ENCODE data around the gene SESTD1. TPM values are rescaled to one million over a fixed set of nuclear protein-coding genes. Genes with fewer than 3 reads are reported as not detected.

The SESTD1 gene
- total RNA-seq, 1 experiment from 2014 or later: 26.6 TPM

DNA sequence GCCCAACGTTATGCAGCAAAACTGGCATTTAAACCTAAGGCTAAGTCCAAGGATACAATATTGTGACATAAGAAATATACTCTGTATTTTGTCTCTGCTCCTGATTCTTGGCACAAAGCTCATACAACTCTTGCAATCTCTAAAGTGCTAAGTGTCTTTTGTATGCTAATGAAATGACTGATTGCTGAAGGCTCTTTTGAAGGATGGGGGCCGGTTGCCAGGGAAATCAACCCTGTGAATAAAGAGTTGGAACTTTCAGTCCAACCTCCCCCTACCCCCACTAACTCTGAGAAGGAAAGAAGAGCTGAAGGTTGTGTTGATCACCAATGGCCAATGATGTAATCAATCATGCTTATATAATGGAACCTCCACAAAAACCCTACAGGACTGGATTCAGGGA lies 40.3 kb downstream of the SESTD1 start:
- ATAC-seq (no peak), DNase-seq (ENCODE audit: low read depth, low spot score) (no peak)
- TF ChIP-seq EZH2 (IDR thresholded peaks at IDR 0.05): no peak
- TF ChIP-seq SP1 (IDR thresholded peaks at IDR 0.05; ENCODE audit: low read depth): no peak
- no peak for TF ChIP-seq TCF7L2 (IDR thresholded peaks at IDR 0.05; ENCODE audit: borderline replicate concordance, extremely low read depth, insufficient read depth, insufficient read length)
- TF ChIP-seq, protein P1, sequence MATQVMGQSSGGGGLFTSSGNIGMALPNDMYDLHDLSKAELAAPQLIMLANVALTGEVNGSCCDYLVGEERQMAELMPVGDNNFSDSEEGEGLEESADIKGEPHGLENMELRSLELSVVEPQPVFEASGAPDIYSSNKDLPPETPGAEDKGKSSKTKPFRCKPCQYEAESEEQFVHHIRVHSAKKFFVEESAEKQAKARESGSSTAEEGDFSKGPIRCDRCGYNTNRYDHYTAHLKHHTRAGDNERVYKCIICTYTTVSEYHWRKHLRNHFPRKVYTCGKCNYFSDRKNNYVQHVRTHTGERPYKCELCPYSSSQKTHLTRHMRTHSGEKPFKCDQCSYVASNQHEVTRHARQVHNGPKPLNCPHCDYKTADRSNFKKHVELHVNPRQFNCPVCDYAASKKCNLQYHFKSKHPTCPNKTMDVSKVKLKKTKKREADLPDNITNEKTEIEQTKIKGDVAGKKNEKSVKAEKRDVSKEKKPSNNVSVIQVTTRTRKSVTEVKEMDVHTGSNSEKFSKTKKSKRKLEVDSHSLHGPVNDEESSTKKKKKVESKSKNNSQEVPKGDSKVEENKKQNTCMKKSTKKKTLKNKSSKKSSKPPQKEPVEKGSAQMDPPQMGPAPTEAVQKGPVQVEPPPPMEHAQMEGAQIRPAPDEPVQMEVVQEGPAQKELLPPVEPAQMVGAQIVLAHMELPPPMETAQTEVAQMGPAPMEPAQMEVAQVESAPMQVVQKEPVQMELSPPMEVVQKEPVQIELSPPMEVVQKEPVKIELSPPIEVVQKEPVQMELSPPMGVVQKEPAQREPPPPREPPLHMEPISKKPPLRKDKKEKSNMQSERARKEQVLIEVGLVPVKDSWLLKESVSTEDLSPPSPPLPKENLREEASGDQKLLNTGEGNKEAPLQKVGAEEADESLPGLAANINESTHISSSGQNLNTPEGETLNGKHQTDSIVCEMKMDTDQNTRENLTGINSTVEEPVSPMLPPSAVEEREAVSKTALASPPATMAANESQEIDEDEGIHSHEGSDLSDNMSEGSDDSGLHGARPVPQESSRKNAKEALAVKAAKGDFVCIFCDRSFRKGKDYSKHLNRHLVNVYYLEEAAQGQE (IDR thresholded peaks at IDR 0.05; ENCODE audit: low read depth): no peak
- no peak for TF ChIP-seq ZBTB33 (IDR thresholded peaks at IDR 0.05; ENCODE audit: extremely low read depth, insufficient replicate concordance, low read length)
- no peak for TF ChIP-seq CBX3 (IDR thresholded peaks at IDR 0.05; ENCODE audit: low read depth)
- no peak for TF ChIP-seq CEBPB (IDR thresholded peaks at IDR 0.05; ENCODE audit: low read depth)
- TF ChIP-seq JUND (IDR thresholded peaks at IDR 0.05): no peak
- no peak for TF ChIP-seq SIN3A (IDR thresholded peaks at IDR 0.05; ENCODE audit: low read depth)
- TF ChIP-seq FOSL1 (IDR thresholded peaks at IDR 0.05; ENCODE audit: low read depth): no peak
- TF ChIP-seq ZFX (IDR thresholded peaks at IDR 0.05): no peak
- no peak for TF ChIP-seq ZNF274 (IDR thresholded peaks at IDR 0.05; ENCODE audit: low read depth, low read length)
- TF ChIP-seq SRF (IDR thresholded peaks at IDR 0.05; ENCODE audit: low read depth): no peak
- no peak for TF ChIP-seq ATF3 (IDR thresholded peaks at IDR 0.05)
- TF ChIP-seq, protein P2, sequence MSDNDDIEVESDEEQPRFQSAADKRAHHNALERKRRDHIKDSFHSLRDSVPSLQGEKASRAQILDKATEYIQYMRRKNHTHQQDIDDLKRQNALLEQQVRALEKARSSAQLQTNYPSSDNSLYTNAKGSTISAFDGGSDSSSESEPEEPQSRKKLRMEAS (IDR thresholded peaks at IDR 0.05): no peak
- no peak for TF ChIP-seq RAD21 (IDR thresholded peaks at IDR 0.05; ENCODE audit: low read depth)
- no peak for TF ChIP-seq YY1 (IDR thresholded peaks at IDR 0.05; ENCODE audit: extremely low read depth, insufficient replicate concordance, low read depth, low read length)
- no peaks in the 10 kb centered on the region for H3K9me2 ChIP-seq (ENCODE audit: insufficient read depth)
- no peaks in the 10 kb centered on the region; the same call in 1 of the 2 replicates for H3K79me2 ChIP-seq (ENCODE audit: insufficient read depth, low read length)
- RAD21 ChIA-PET (ENCODE audit: low non-redundant PET in 1 of 2, low total read pairs in 2 of 2, uncharacterized antibody in 2 of 2, unreplicated experiment in 2 of 2): no interaction called here
- CTCF ChIA-PET: no interaction called here
- no peaks in the 10 kb centered on the region for H3K9me3 ChIP-seq (ENCODE audit: control insufficient read depth in 1 of 2, insufficient read depth in 1 of 2, low read depth in 1 of 2, low read length in 2 of 2)
- H3K27ac ChIP-seq (ENCODE audit: low read depth, low read length): no peak overlapping the region
- no TSS peak for BruUV-seq (replicated peaks)
- H3K36me3 ChIP-seq (ENCODE audit: control insufficient read depth in 1 of 2, insufficient read depth in 2 of 2, low read length in 2 of 2): no peaks in the 10 kb centered on the region
- no peaks in the 10 kb centered on the region for H3K27me3 ChIP-seq (ENCODE audit: insufficient read depth, low read length)
- H2AFZ ChIP-seq (ENCODE audit: low read depth, low read length, poor library complexity, severe bottlenecking): no peak overlapping the region
- intact Hi-C loops (cut with micrococcal nuclease): no loop called here
- POLR2A ChIA-PET: no interaction called here
- H3K9ac ChIP-seq (ENCODE audit: low read length): no peak overlapping the region
- no peak overlapping the region for H3K4me2 ChIP-seq (ENCODE audit: low read length)
- H4K20me1 ChIP-seq (ENCODE audit: insufficient read depth): no peaks in the 10 kb centered on the region
- H3K4me1 ChIP-seq (ENCODE audit: control insufficient read depth in 1 of 2, insufficient read depth in 2 of 2, low read length in 2 of 2): peaks cover 6 to 17% of the 10 kb centered on the region in 2 experiments; a peak in 2 of 4 replicates
- H3K4me3 ChIP-seq (replicated peaks in 1 of 2; ENCODE audit: low read depth in 1 of 2, low read length in 2 of 2): no peak overlapping the region

Data from HCT116 (cell line).